ENCODE data around the gene OR51B6. TPM values are rescaled to one million over a fixed set of nuclear protein-coding genes. Genes with fewer than 3 reads are reported as not detected.
A peak's percentile ranks its signal among the peaks of the same experiment; 100 is the strongest.

The OR51B6 gene
- polyA plus RNA-seq, 3 donors, result not detected

GRCh38 chr11:5380740-5381342 lies 29.5 kb downstream of the OR51B6 start:
- no peak overlapping the region for H2AFZ ChIP-seq (ENCODE audit: insufficient read depth, low read depth, low read length, poor library complexity, severe bottlenecking)
- Mint-ChIP-seq H3K4me3 (no peak overlapping the region), H3K4me1 (no peaks in the 10 kb centered on the region), H3K27ac (no peak overlapping the region), H3K27me3 (ENCODE audit: low read depth in 3 of 3) (peaks cover 2 to 5% (median 4%) of the 10 kb centered on the region in 3 donors), H3K9me3 (peaks cover 0 to 3% (median 0%) of the 10 kb centered on the region in 7 donors), H3K36me3 (no peaks in the 10 kb centered on the region)
- no peaks in the 10 kb centered on the region for H3K9me3 ChIP-seq (replicated peaks in 1 of 2; ENCODE audit: control insufficient read depth in 1 of 2, insufficient read depth in 1 of 2, low read length in 2 of 2)
- 77% methylated on average over 3 of the region's 4 CpGs for WGBS (ENCODE audit: insufficient coverage)
- no peaks in the 10 kb centered on the region for H3K4me1 ChIP-seq (ENCODE audit: control insufficient read depth in 1 of 2, insufficient read depth in 2 of 2, low read length in 2 of 2)
- H3K9ac ChIP-seq (ENCODE audit: insufficient read depth, low read length, poor library complexity, severe bottlenecking), result no peak overlapping the region
- no peaks in the 10 kb centered on the region for H3K27me3 ChIP-seq (ENCODE audit: control insufficient read depth in 2 of 2, insufficient read depth in 2 of 2, low read length in 2 of 2)
- H4K20me1 ChIP-seq (ENCODE audit: insufficient read depth, low read length), result no peaks in the 10 kb centered on the region
- TF ChIP-seq, protein P1, sequence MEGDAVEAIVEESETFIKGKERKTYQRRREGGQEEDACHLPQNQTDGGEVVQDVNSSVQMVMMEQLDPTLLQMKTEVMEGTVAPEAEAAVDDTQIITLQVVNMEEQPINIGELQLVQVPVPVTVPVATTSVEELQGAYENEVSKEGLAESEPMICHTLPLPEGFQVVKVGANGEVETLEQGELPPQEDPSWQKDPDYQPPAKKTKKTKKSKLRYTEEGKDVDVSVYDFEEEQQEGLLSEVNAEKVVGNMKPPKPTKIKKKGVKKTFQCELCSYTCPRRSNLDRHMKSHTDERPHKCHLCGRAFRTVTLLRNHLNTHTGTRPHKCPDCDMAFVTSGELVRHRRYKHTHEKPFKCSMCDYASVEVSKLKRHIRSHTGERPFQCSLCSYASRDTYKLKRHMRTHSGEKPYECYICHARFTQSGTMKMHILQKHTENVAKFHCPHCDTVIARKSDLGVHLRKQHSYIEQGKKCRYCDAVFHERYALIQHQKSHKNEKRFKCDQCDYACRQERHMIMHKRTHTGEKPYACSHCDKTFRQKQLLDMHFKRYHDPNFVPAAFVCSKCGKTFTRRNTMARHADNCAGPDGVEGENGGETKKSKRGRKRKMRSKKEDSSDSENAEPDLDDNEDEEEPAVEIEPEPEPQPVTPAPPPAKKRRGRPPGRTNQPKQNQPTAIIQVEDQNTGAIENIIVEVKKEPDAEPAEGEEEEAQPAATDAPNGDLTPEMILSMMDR (IDR thresholded peaks at IDR 0.05), result peak; percentile 69
- no peak overlapping the region for H3K4me3 ChIP-seq (replicated peaks in 1 of 3; ENCODE audit: low read depth in 2 of 3, low read length in 3 of 3)
- intact Hi-C loops (cut with micrococcal nuclease), result no loop called here
- H3K36me3 ChIP-seq (replicated peaks in 1 of 2; ENCODE audit: control insufficient read depth in 1 of 2, insufficient read depth in 2 of 2, low read length in 2 of 2), result no peaks in the 10 kb centered on the region
- H3K4me2 ChIP-seq (replicated peaks; ENCODE audit: extremely low read depth, low read length, poor library complexity, severe bottlenecking), result no peak overlapping the region
- no peak overlapping the region for H3K27ac ChIP-seq (ENCODE audit: low read depth in 1 of 2, low read length in 2 of 2)
- DNase-seq, result peak in 2 of 3 donors; percentile 9 to 21
- no peaks in the 10 kb centered on the region for H3K79me2 ChIP-seq (ENCODE audit: insufficient read depth, low read length)

DNA sequence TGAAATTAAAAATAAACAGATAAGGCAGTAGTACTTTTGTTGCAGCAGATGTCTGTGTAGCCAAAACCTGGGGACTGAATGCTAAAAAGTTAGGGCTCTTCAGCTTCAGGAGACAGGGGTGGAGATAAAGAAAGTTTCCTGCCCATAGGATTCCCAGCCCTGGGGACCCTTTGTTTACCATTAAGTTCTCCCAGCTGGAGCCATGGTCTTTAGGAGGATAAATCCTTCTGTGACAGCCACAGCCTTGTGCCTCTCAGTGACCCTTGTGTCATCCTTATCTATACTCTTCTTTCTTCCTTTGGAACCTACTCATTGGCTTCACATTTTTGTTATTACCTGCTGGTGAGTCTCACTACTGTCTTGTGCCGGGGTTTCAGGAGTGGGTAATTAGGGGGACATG lies 32.3 kb downstream of the OR51B6 start, which contains the start of gene OR51M1:
Gene OR51M1, plus strand, starts transcription at position 237 of the 400 bp plus-strand sequence. CDS start 5,587 bp downstream, outside the sequence.
- intact Hi-C loops (cut with micrococcal nuclease), result no loop called here
- H3K4me1 Mint-ChIP-seq, result no peaks in the 10 kb centered on the region
- H3K27ac ChIP-seq (ENCODE audit: low read depth in 1 of 2, low read length in 2 of 2), result no peak within 1 kb of the TSS
- H3K36me3 ChIP-seq (replicated peaks in 1 of 2; ENCODE audit: control insufficient read depth in 1 of 2, insufficient read depth in 2 of 2, low read length in 2 of 2), result no peaks in the 10 kb centered on the region
- no peak within 1 kb of the TSS for H3K9ac ChIP-seq (ENCODE audit: insufficient read depth, low read length, poor library complexity, severe bottlenecking)
- no peak within 1 kb of the TSS for H3K4me3 ChIP-seq (replicated peaks in 1 of 3; ENCODE audit: low read depth in 2 of 3, low read length in 3 of 3)
- no peaks in the 10 kb centered on the region for H3K27me3 ChIP-seq (ENCODE audit: control insufficient read depth in 2 of 2, insufficient read depth in 2 of 2, low read length in 2 of 2)
- H3K9me3 ChIP-seq (replicated peaks in 1 of 2; ENCODE audit: control insufficient read depth in 1 of 2, insufficient read depth in 1 of 2, low read length in 2 of 2), result no peaks in the 10 kb centered on the region
- peaks cover 0 to under 1% (median 0%) of the 10 kb centered on the region in 7 donors for H3K9me3 Mint-ChIP-seq
- no peaks in the 10 kb centered on the region for H3K4me1 ChIP-seq (ENCODE audit: control insufficient read depth in 1 of 2, insufficient read depth in 2 of 2, low read length in 2 of 2)
- TF ChIP-seq, protein P1 (IDR thresholded peaks at IDR 0.05), result no peak
- H3K79me2 ChIP-seq (ENCODE audit: insufficient read depth, low read length), result no peaks in the 10 kb centered on the region
- no peaks in the 10 kb centered on the region for H3K36me3 Mint-ChIP-seq
- no peak within 1 kb of the TSS for H3K4me3 Mint-ChIP-seq
- no peak within 1 kb of the TSS for H2AFZ ChIP-seq (ENCODE audit: insufficient read depth, low read depth, low read length, poor library complexity, severe bottlenecking)
- no peak within 1 kb of the TSS for H3K4me2 ChIP-seq (replicated peaks; ENCODE audit: extremely low read depth, low read length, poor library complexity, severe bottlenecking)
- WGBS (ENCODE audit: insufficient coverage), result no CpG with 5 or more reads among the region's 1 CpG
- H3K27ac Mint-ChIP-seq, result no peak within 1 kb of the TSS
- DNase-seq, result no peak
- H3K27me3 Mint-ChIP-seq (ENCODE audit: low read depth in 3 of 3), result peaks cover 0 to 5% (median 2%) of the 10 kb centered on the region in 3 donors
- H4K20me1 ChIP-seq (ENCODE audit: insufficient read depth, low read length), result no peaks in the 10 kb centered on the region

Data from CD14-positive monocyte (primary cell).